Suprapubic skin (tissue), 4 donors: ENCODE measurements around the gene DRD4.

Experiments
- CTCF ChIP-seq, 2 donors: fragments of 200-600 bp in 1 of 2; fragments of 450-650 bp in 1 of 2; sonication (generic) in 1 of 2; IDR thresholded peaks; one replicate each; pipeline ENCODE4 v1.5.1; 2016 to 2019; ENCODE audit warnings: antibody characterized with exemption in 2 of 2, mild to moderate bottlenecking in 1 of 2, moderate library complexity in 1 of 2
- POLR2A ChIP-seq, 2 donors: fragments of 450-650 bp; IDR thresholded peaks; one replicate each; pipeline ENCODE4 v1.6.1; 2017; ENCODE audit warnings: antibody characterized with exemption in 2 of 2, mild to moderate bottlenecking in 2 of 2, moderate library complexity in 2 of 2
- POLR2AphosphoS5 ChIP-seq, 3 donors: sonication (generic); formaldehyde crosslinking; IDR thresholded peaks; one replicate each; pipeline ENCODE4 v1.6.1; 2017; ENCODE audit warnings: antibody characterized with exemption in 3 of 3

GRCh38 chr11:605286-606129 lies 31.6 kb upstream of the DRD4 start:
- TF ChIP-seq CTCF (IDR thresholded peaks at IDR 0.05): no peak
- no peak for TF ChIP-seq POLR2A (IDR thresholded peaks at IDR 0.05)
- TF ChIP-seq POLR2AphosphoS5 (IDR thresholded peaks at IDR 0.05): no peak
